GM12878 (cell line): ENCODE measurements around the gene RMC1. TPM values are rescaled to one million over a fixed set of nuclear protein-coding genes. Genes with fewer than 3 reads are reported as not detected.
A peak's percentile ranks its signal among the peaks of the same experiment; 100 is the strongest.

Experiments used
- ATAC-seq: fragments of 200-7000 bp; cut with Tn5 transposase; 3 replicates; pipeline ENCODE4 v1.9.1; 2020; ENCODE audit warnings: mild to moderate bottlenecking, moderate library complexity
- BruUV-seq: library from RNA; stranded (reverse); fragments of 400-500 nt; replicated peaks from 2 replicates; lab custom pipeline; 2021; lab: Mats Ljungman, UMichigan
- CTCF ChIA-PET: fragments of 300-600 bp; sonication (Branson Sonifier 250); formaldehyde crosslinking; extraction: SDS; loops from one replicate; lab custom pipeline; 2021; ENCODE audit warnings: inconsistent platforms; lab: Yijun Ruan, JAX
- POLR2A ChIA-PET: fragments of 350-600 bp; formaldehyde crosslinking; extraction: SDS; loops from one replicate; lab custom pipeline; 2021; ENCODE audit warnings: inconsistent platforms; lab: Charles Lee
- RAD21 ChIA-PET: fragments of 300-600 bp; sonication (Branson Sonifier 250); formaldehyde crosslinking; loops from one replicate; lab custom pipeline; 2023; ENCODE audit warnings: antibody characterized with exemption; ENCODE audit not compliant: unreplicated experiment; lab: Charles Lee
- SMC1A ChIA-PET: fragments of 300-600 bp; sonication (Branson Sonifier 250); formaldehyde crosslinking; loops from one replicate; lab custom pipeline; 2023; ENCODE audit not compliant: unreplicated experiment, uncharacterized antibody; lab: Charles Lee
- DNase-seq: peaks from one replicate; pipeline ENCODE4 v3.0.0-alpha.2; 2011; ENCODE audit warnings: low read depth, low spot score
- FAIRE-seq: peaks from 3 replicates; lab custom pipeline; 2011; peaks lifted over from hg19 to GRCh38; lab: Jason Lieb, UNC
- H2AFZ ChIP-seq: 2 replicates; pipeline ENCODE4 v1.6.0; 2011; ENCODE audit warnings: low read depth, low read length, control low read depth; ENCODE audit not compliant: control insufficient read depth
- H3K27ac ChIP-seq: 2 replicates; pipeline ENCODE4 v1.5.1; 2011; ENCODE audit warnings: control low read depth; ENCODE audit not compliant: control insufficient read depth, insufficient read depth
- H3K27me3 ChIP-seq, 2 experiments: replicated peaks in 1 of 2; 2 replicates each; pipeline versions ENCODE4 v1.6.0 to v1.6.1; 2011; ENCODE audit warnings: low read length in 1 of 2; ENCODE audit not compliant: control insufficient read depth in 2 of 2, insufficient read depth in 2 of 2
- H3K36me3 ChIP-seq, 2 experiments: 2 replicates each; pipeline ENCODE4 v1.5.1; 2011; ENCODE audit warnings: low read length in 1 of 2; ENCODE audit not compliant: control insufficient read depth in 2 of 2, insufficient read depth in 2 of 2
- H3K4me1 ChIP-seq: 2 replicates; pipeline ENCODE4 v1.6.1; 2011; ENCODE audit warnings: mild to moderate bottlenecking, low read length, moderate library complexity, mixed read lengths; ENCODE audit not compliant: control insufficient read depth, insufficient read depth
- H3K4me2 ChIP-seq: 2 replicates; pipeline ENCODE4 v1.6.0; 2011; ENCODE audit warnings: control low read depth; ENCODE audit not compliant: control insufficient read depth, insufficient read depth
- H3K4me3 ChIP-seq: fragments of 200-600 bp; sonication (generic); 2 replicates; pipeline ENCODE4 v1.5.1; 2016
- H3K79me2 ChIP-seq: 2 replicates; pipeline ENCODE4 v1.6.0; 2011; ENCODE audit warnings: low read length; ENCODE audit not compliant: control insufficient read depth, insufficient read depth
- H3K9ac ChIP-seq: 2 replicates; pipeline ENCODE4 v1.8.0; 2011; ENCODE audit warnings: low read length, control low read depth, mixed read lengths; ENCODE audit not compliant: control insufficient read depth, insufficient read depth
- H3K9me3 ChIP-seq: replicated peaks from 3 replicates; pipeline ENCODE4 v1.5.1; 2011; ENCODE audit warnings: mild to moderate bottlenecking, low read length; ENCODE audit not compliant: control insufficient read depth, insufficient read depth
- H4K20me1 ChIP-seq: 2 replicates; pipeline ENCODE4 v1.6.0; 2011; ENCODE audit not compliant: control insufficient read depth, insufficient read depth
- ATF7 ChIP-seq: fragments of 450-650 bp; IDR thresholded peaks from 2 replicates; pipeline ENCODE4 v1.6.1; 2016; ENCODE audit warnings: low read depth, mild to moderate bottlenecking
- IKZF2 ChIP-seq, 2 experiments: fragments of 450-650 bp; IDR thresholded peaks; 2 replicates each; pipeline ENCODE4 v1.6.1; 2017; ENCODE audit warnings: mild to moderate bottlenecking in 2 of 2, moderate library complexity in 2 of 2
- JUND ChIP-seq: IDR thresholded peaks from 2 replicates; pipeline ENCODE4 v1.6.1; 2012; ENCODE audit warnings: low read depth, mild to moderate bottlenecking, low read length, improper control_type of control experiment, moderate library complexity
- KAT2A ChIP-seq: conservative IDR thresholded peaks from 2 replicates; pipeline ENCODE4 v1.6.1; 2011; ENCODE audit warnings: low read depth, low read length; ENCODE audit not compliant: control insufficient read depth
- RAD21 ChIP-seq: IDR thresholded peaks from 2 replicates; pipeline ENCODE4 v1.6.1; 2011; ENCODE audit warnings: mild to moderate bottlenecking, low read depth, low read length, moderate library complexity; ENCODE audit not compliant: insufficient read depth
- RFX5 ChIP-seq: IDR thresholded peaks from 2 replicates; pipeline ENCODE4 v1.6.1; 2011; ENCODE audit warnings: low read depth, low read length, improper control_type of control experiment
- SIN3A ChIP-seq: IDR thresholded peaks from 2 replicates; pipeline ENCODE4 v1.6.1; 2012; ENCODE audit warnings: low read depth, low read length, improper control_type of control experiment
- SMARCA5 ChIP-seq: fragments of 450-650 bp; IDR thresholded peaks from 2 replicates; pipeline ENCODE4 v1.6.1; 2017; ENCODE audit warnings: mild to moderate bottlenecking
- TBL1XR1 ChIP-seq: IDR thresholded peaks from 2 replicates; pipeline ENCODE4 v1.6.1; 2012; ENCODE audit warnings: low read depth, low read length, improper control_type of control experiment
- WGBS: methylation state at CpG from one replicate; pipeline ENCODE4 v1.1.6; 2016; ENCODE audit warnings: low lambda C conversion rate; ENCODE audit not compliant: insufficient replicate concordance, insufficient coverage; ENCODE audit errors: missing lambda C conversion rate; 5-methylcytosine and 5-hydroxymethylcytosine counted together
- in situ Hi-C: fragments of 300-500 bp; cut with MboI; formaldehyde crosslinking; loops from 9 replicates; pipeline ENCODE4 v1.14.3; 2018; ENCODE audit warnings: mixed read lengths
- intact Hi-C: fragments of 100-400 bp; cut with micrococcal nuclease; formaldehyde crosslinking; loops from one replicate; pipeline ENCODE4 v1.14.2; 2022; ENCODE audit not compliant: unreplicated experiment
- polyA plus RNA-seq, 11 experiments: library from polyadenylated mRNA; depleted of rRNA in 4 of 11; unstranded in 6 of 11; stranded (reverse) in 5 of 11; fragments of >200 nt; fragmentation: Nextera tagmentation in 4 of 11; fragmentation: Illumina TruSeq in 1 of 11; extraction: Ambion mirVana in 4 of 11; extraction: Trizol in 1 of 11; gene quantifications; 1 replicate in 1 of 11; 2 replicates in 10 of 11; pipeline versions ENCODE4 v1.2.1 to v1.2.3, GENCODE V29; 2011 to 2016; ENCODE audit warnings: inconsistent platforms in 2 of 11, missing spikeins in 2 of 11, low read depth in 1 of 11
- total RNA-seq, 4 experiments: library from RNA; depleted of rRNA in 3 of 4; stranded (reverse); fragments of >200 nt in 3 of 4; fragmentation: Illumina TruSeq in 1 of 4; extraction: Trizol in 1 of 4; gene quantifications; 2 replicates each; pipeline versions ENCODE4 v1.2.1 to v1.2.3, GENCODE V29; 2013 to 2021
- TF ChIP-seq, protein P1 (sequence below): fragments of 450-650 bp; IDR thresholded peaks from 2 replicates; pipeline ENCODE4 v1.6.1; 2017; ENCODE audit warnings: mild to moderate bottlenecking, moderate library complexity
- TF ChIP-seq, protein P2 (sequence below): IDR thresholded peaks from 2 replicates; pipeline ENCODE4 v1.6.1; 2012; ENCODE audit warnings: low read depth, low read length, improper control_type of control experiment
- TF ChIP-seq, protein P3 (sequence below): fragments of 450-650 bp; IDR thresholded peaks from 2 replicates; pipeline ENCODE4 v1.6.1; 2017; ENCODE audit warnings: low read depth, mild to moderate bottlenecking, moderate library complexity

Gene RMC1
- total and polyA plus RNA-seq, 10 of the 15 experiments (the other 5 are each of a cell fraction or from before 2014, with no cell fraction given) = 8.4 to 57.6 (median 42.5) TPM

DNA sequence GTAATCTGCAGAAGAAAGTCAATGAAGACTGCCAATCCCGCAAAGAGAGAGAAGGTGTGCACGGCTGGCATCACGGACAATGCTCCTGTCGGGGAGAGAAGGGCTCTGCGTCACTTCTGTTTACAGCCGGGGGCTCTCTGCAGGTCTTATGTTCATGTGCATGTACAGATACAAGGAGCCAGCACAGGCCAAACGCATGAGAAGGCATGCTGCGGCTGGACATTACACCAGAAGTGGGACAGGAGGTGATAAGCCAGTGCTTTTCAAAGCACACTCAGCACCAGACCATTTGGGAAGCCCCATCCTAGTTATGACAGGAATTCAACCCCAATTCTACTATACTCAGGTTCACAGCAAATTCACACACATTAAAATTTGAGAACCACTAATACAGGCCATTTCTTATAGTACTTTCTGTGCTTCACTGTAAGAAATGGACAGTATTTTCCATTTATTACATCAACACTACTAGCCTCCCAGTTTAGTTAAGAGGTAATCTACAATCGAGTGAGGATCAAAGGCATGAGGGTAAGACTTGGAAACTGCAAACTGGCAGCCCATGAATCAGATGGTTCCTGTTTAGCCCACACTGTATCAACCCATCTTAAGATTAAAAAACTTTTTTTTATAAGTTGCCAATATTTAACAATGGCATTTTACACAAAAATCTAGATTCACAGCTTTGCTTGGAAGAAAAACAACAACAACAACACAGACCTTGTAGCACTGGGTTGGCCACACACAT is 38.2 kb downstream of the RMC1 start:
- WGBS = 94% methylated on average over 9 of the region's 9 CpGs
- RAD21 ChIA-PET = no interaction called here
- Histone ChIP-seq H3K36me3 (peaks cover 26 to 29% of the 10 kb centered on the region in 2 experiments; a peak in 3 of 4 replicates), H2AFZ (no peak overlapping the region), H3K4me1 (peaks cover 31% of the 10 kb centered on the region), H3K4me3 (no peak overlapping the region), H3K27ac (peak overlapping the region; percentile 47), H3K27me3 (no peaks in the 10 kb centered on the region), H4K20me1 (no peaks in the 10 kb centered on the region), H3K9ac (no peak overlapping the region), H3K9me3 (no peaks in the 10 kb centered on the region), H3K4me2 (peak overlapping the region; percentile 53), H3K79me2 (no peaks in the 10 kb centered on the region)
- no TSS peak for BruUV-seq
- no peak for FAIRE-seq
- intact Hi-C loops (loop anchor here (5.0 kb wide), 1 partner anchor 41 kb away; no protein-coding TSS in a partner anchor), in situ Hi-C loops (no loop called here)
- POLR2A ChIA-PET = interaction anchor here (0.6 to 1.1 kb wide), 3 partner anchors 13 to 30 kb away, joined by 3 to 4 read pairs (median 3); no protein-coding TSS in a partner anchor
- no peak for ATAC-seq
- no peak for DNase-seq
- SMC1A ChIA-PET = interaction anchor here (0.7 to 2.6 kb wide), 5 partner anchors 9 to 273 kb away, joined by 3 to 11 read pairs (median 6); no protein-coding TSS in a partner anchor
- CTCF ChIA-PET = interaction anchor here (0.9 to 2.4 kb wide), 8 partner anchors 9 to 162 kb away, joined by 3 to 10 read pairs (median 6); no protein-coding TSS in a partner anchor
- TF ChIP-seq SMARCA5 = no peak
- TF ChIP-seq, protein P1, sequence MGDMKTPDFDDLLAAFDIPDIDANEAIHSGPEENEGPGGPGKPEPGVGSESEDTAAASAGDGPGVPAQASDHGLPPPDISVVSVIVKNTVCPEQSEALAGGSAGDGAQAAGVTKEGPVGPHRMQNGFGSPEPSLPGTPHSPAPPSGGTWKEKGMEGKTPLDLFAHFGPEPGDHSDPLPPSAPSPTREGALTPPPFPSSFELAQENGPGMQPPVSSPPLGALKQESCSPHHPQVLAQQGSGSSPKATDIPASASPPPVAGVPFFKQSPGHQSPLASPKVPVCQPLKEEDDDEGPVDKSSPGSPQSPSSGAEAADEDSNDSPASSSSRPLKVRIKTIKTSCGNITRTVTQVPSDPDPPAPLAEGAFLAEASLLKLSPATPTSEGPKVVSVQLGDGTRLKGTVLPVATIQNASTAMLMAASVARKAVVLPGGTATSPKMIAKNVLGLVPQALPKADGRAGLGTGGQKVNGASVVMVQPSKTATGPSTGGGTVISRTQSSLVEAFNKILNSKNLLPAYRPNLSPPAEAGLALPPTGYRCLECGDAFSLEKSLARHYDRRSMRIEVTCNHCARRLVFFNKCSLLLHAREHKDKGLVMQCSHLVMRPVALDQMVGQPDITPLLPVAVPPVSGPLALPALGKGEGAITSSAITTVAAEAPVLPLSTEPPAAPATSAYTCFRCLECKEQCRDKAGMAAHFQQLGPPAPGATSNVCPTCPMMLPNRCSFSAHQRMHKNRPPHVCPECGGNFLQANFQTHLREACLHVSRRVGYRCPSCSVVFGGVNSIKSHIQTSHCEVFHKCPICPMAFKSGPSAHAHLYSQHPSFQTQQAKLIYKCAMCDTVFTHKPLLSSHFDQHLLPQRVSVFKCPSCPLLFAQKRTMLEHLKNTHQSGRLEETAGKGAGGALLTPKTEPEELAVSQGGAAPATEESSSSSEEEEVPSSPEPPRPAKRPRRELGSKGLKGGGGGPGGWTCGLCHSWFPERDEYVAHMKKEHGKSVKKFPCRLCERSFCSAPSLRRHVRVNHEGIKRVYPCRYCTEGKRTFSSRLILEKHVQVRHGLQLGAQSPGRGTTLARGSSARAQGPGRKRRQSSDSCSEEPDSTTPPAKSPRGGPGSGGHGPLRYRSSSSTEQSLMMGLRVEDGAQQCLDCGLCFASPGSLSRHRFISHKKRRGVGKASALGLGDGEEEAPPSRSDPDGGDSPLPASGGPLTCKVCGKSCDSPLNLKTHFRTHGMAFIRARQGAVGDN = no peak
- TF ChIP-seq KAT2A = no peak
- TF ChIP-seq RAD21 = no peak
- no peak for TF ChIP-seq JUND
- TF ChIP-seq, protein P2, sequence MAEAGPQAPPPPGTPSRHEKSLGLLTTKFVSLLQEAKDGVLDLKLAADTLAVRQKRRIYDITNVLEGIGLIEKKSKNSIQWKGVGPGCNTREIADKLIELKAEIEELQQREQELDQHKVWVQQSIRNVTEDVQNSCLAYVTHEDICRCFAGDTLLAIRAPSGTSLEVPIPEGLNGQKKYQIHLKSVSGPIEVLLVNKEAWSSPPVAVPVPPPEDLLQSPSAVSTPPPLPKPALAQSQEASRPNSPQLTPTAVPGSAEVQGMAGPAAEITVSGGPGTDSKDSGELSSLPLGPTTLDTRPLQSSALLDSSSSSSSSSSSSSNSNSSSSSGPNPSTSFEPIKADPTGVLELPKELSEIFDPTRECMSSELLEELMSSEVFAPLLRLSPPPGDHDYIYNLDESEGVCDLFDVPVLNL = no peak
- no peak for TF ChIP-seq IKZF2 (IDR thresholded peaks at IDR 0.05)
- TF ChIP-seq ATF7 = no peak
- TF ChIP-seq TBL1XR1 = no peak
- TF ChIP-seq, protein P3, sequence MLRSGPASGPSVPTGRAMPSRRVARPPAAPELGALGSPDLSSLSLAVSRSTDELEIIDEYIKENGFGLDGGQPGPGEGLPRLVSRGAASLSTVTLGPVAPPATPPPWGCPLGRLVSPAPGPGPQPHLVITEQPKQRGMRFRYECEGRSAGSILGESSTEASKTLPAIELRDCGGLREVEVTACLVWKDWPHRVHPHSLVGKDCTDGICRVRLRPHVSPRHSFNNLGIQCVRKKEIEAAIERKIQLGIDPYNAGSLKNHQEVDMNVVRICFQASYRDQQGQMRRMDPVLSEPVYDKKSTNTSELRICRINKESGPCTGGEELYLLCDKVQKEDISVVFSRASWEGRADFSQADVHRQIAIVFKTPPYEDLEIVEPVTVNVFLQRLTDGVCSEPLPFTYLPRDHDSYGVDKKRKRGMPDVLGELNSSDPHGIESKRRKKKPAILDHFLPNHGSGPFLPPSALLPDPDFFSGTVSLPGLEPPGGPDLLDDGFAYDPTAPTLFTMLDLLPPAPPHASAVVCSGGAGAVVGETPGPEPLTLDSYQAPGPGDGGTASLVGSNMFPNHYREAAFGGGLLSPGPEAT = no peak
- TF ChIP-seq SIN3A = no peak
- TF ChIP-seq RFX5 = no peak
